Loucy (cell line): Measurements from ENCODE around the gene DRD2.

Experiments
- CTCF ChIP-seq: fragments of 200-600 bp; sonication (generic); conservative IDR thresholded peaks from 2 replicates; pipeline ENCODE4 v1.5.1; 2014; ENCODE audit warnings: mild to moderate bottlenecking, antibody characterized with exemption, low read length
- EZH2phosphoT487 ChIP-seq: fragments of 200-600 bp; IDR thresholded peaks from 2 replicates; pipeline ENCODE4 v1.6.1; 2018; ENCODE audit warnings: antibody characterized with exemption, mild to moderate bottlenecking, moderate library complexity, borderline replicate concordance

- TF ChIP-seq CTCF (no peak), EZH2phosphoT487 (no peak)
These were observed 76.3 kb downstream of the DRD2 start for GRCh38 chr11:113398669-113399430.
